ENCODE results near the gene ANKLE1. TPM values are rescaled to one million over a fixed set of nuclear protein-coding genes. Genes with fewer than 3 reads are reported as not detected.

The ANKLE1 gene, protein sequence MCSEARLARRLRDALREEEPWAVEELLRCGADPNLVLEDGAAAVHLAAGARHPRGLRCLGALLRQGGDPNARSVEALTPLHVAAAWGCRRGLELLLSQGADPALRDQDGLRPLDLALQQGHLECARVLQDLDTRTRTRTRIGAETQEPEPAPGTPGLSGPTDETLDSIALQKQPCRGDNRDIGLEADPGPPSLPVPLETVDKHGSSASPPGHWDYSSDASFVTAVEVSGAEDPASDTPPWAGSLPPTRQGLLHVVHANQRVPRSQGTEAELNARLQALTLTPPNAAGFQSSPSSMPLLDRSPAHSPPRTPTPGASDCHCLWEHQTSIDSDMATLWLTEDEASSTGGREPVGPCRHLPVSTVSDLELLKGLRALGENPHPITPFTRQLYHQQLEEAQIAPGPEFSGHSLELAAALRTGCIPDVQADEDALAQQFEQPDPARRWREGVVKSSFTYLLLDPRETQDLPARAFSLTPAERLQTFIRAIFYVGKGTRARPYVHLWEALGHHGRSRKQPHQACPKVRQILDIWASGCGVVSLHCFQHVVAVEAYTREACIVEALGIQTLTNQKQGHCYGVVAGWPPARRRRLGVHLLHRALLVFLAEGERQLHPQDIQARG
- polyA plus RNA-seq (2011; rRNA removed) (0.18 and 0.38 TPM in 2 replicates), polyA minus RNA-seq (2011; rRNA and poly(A)+ RNA removed) (0.36 and 0.76 TPM in 2 replicates)

DNA sequence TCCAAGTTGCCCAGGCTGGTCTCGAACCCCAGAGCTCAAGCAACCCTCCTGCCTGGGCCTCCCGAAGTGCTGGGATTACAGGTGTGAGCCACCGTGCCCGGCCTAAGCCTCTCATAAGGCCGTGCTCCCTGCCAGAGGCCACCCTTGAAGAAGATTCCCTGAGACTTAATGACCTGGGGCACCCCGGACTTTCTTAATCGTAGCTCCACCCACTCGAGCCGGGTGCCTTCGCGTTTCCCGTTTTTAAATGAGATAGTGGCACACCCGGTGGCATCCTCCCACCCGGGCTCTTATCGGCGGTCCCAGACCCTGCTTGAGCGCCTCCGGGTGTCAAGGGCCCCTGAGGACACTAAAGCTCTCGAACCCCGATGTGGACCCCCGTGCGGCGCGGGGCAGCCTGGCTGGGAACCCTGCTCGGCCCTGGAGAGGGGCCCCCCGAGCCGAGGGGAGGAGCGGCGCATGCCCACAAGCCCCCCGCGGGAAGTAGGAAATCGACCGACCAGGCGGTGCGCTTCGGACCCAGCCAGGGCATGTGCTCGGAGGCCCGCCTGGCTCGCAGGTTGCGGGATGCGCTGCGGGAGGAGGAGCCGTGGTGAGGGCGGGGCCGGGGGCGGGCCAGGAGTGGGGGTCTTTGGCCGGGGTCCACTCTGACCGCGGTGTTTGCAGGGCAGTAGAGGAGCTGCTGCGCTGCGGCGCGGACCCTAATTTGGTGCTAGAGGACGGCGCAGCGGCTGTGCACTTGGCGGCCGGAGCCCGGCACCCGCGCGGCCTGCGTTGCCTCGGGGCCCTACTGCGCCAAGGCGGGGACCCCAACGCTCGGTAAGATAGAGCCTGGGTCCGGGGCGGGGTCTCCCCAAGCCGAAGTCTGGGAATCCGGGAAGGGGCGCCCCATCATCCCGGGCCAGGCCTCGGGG, at the start of gene ANKLE1:
Gene ANKLE1 (plus strand): TSS at position 511 of the 914 bp plus-strand sequence. CDS start 20 bp downstream, at position 531.
- H3K27me3 ChIP-seq (ENCODE audit: control insufficient read depth, insufficient read depth, low read length) = no peaks in the 10 kb centered on the region
- peaks cover 5% of the 10 kb centered on the region for H3K36me3 ChIP-seq (ENCODE audit: control insufficient read depth, insufficient read depth, low read length)
- ChIA-PET POLR2A (no interaction called here), CTCF (interaction anchor here (0.6 to 4.2 kb wide), 16 partner anchors 10 to 218 kb away, joined by 3 to 25 read pairs (median 5); partner anchors contain the start of genes BABAM1, HAUS8, OCEL1 and USE1)
- TF ChIP-seq, protein P1, sequence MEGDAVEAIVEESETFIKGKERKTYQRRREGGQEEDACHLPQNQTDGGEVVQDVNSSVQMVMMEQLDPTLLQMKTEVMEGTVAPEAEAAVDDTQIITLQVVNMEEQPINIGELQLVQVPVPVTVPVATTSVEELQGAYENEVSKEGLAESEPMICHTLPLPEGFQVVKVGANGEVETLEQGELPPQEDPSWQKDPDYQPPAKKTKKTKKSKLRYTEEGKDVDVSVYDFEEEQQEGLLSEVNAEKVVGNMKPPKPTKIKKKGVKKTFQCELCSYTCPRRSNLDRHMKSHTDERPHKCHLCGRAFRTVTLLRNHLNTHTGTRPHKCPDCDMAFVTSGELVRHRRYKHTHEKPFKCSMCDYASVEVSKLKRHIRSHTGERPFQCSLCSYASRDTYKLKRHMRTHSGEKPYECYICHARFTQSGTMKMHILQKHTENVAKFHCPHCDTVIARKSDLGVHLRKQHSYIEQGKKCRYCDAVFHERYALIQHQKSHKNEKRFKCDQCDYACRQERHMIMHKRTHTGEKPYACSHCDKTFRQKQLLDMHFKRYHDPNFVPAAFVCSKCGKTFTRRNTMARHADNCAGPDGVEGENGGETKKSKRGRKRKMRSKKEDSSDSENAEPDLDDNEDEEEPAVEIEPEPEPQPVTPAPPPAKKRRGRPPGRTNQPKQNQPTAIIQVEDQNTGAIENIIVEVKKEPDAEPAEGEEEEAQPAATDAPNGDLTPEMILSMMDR (IDR thresholded peaks at IDR 0.05; ENCODE audit: insufficient read depth, low read depth, low read length) = no peak
- peak within 1 kb of the TSS; percentile 34 for H3K4me3 ChIP-seq (ENCODE audit: low read depth, low read length)
- no peak for DNase-seq (ENCODE audit: low read depth)

DNA sequence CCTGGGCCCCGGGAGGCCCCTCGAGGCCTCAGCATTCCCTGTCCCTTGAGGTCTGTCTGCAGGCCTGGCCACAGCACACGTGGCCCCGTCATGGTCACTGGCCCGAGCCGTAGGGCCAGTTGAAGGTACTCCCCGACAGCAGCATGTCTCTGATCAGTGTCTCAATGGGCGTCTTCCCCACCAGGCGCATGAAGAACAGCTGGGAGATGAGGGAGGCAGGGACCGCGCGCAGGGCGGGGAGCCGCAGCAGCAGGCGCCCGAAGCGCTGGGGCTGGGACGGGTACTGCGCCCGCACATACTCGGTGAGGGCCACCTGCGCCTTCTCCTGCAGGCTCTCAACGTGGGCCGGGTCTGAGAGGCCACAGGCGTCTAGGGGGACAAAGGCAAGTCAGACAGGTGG, 49.4 kb upstream of the ANKLE1 start:
- H3K36me3 ChIP-seq (ENCODE audit: control insufficient read depth, insufficient read depth, low read length) = peaks cover 30% of the 10 kb centered on the region
- POLR2A ChIA-PET = no interaction called here
- TF ChIP-seq, protein P1 (IDR thresholded peaks at IDR 0.05; ENCODE audit: insufficient read depth, low read depth, low read length) = no peak

DNA sequence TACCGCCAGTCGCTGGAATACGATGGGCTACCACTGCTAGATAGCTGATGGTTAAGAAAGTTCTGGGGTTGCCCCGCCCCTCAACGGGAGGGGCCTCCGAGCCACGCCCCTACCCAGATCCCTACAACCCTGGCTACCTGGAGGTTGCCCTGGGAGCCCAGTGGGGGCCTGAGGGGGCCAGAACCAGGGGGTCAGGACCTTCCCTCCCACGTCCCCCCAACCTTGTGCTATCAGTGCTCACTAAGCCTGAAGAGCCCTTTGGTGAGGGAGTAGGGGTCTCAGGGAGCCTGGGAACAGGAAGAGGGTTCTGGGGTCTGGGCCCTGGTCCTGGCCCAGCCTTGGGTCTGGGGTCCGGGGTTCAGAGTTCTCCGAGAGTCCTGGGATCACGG, 46.8 kb upstream of the ANKLE1 start:
- H3K36me3 ChIP-seq (ENCODE audit: control insufficient read depth, insufficient read depth, low read length) = peaks cover 28% of the 10 kb centered on the region
- DNase-seq (ENCODE audit: low read depth) = no peak
- TF ChIP-seq, protein P1 (IDR thresholded peaks at IDR 0.05; ENCODE audit: insufficient read depth, low read depth, low read length) = no peak
- peak overlapping the region; percentile 48 for H3K4me3 ChIP-seq (ENCODE audit: low read depth, low read length)
- no peaks in the 10 kb centered on the region for H3K27me3 ChIP-seq (ENCODE audit: control insufficient read depth, insufficient read depth, low read length)
- ChIA-PET CTCF (interaction anchor here (0.6 to 1.7 kb wide), 6 partner anchors 9 to 31 kb away, joined by 3 to 14 read pairs (median 3); no protein-coding TSS in a partner anchor), POLR2A (no interaction called here)

More for the DNA sequence above, 49.4 kb upstream of the ANKLE1 start:
- Histone ChIP-seq H3K27me3 (ENCODE audit: control insufficient read depth, insufficient read depth, low read length) (no peaks in the 10 kb centered on the region), H3K4me3 (ENCODE audit: low read depth, low read length) (no peak overlapping the region)
- CTCF ChIA-PET = interaction anchor here (0.7 kb wide), 1 partner anchor 113 kb away, joined by 3 read pairs; no protein-coding TSS in a partner anchor
- no peak for DNase-seq (ENCODE audit: low read depth)

DNA sequence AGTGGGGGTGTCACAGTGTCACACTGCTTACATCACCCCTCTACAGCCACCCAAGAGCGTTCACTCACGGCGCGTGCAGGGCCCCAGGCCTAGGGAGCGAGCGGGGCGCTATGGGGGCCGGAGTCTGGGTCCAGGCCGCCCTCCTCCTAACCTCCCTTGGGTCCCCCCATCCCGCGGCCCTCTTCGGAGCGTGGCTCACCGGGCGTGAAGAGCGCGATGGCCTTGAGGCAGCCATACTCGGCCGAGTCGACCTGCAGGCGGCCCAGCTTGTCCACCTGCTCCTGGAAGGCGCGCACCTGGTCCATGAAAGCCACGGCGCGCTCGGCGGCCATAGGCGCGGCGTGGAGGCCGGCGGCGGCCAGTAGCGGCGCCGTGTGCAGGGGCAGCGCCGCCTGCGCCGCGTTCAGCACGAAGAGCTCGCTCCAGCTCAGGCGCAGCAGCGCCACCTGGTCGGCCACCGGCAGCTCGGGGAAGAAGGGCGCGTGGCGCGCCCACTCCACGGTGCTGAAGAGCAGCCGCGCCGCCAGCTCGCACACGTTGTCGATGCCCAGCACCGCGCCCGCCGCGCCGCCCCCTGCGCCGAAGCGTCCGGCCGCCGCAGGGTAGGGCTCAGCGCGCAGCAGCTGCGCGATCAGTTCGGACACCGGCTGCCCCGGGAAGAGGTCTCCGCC, 46.3 kb upstream of the ANKLE1 start:
- Histone ChIP-seq H3K4me3 (ENCODE audit: low read depth, low read length) (peak overlapping the region; percentile 48), H3K27me3 (ENCODE audit: control insufficient read depth, insufficient read depth, low read length) (no peaks in the 10 kb centered on the region), H3K36me3 (ENCODE audit: control insufficient read depth, insufficient read depth, low read length) (peaks cover 30% of the 10 kb centered on the region)
- ChIA-PET POLR2A (no interaction called here), CTCF (interaction anchor here (0.6 to 1.7 kb wide), 8 partner anchors 9 to 47 kb away, joined by 3 to 14 read pairs (median 4); partner anchors contain the start of gene OCEL1)
- DNase-seq (ENCODE audit: low read depth) = no peak
- TF ChIP-seq, protein P1 (IDR thresholded peaks at IDR 0.05; ENCODE audit: insufficient read depth, low read depth, low read length) = peak; percentile 44
